PC-9 (cell line): ENCODE measurements around the gene DPYSL3.

Source experiments
- CTCF ChIP-seq: fragments of 200-600 bp; sonication (generic); conservative IDR thresholded peaks from 2 replicates; pipeline ENCODE4 v1.6.1; 2017; ENCODE audit warnings: mixed run types, antibody characterized with exemption, mild to moderate bottlenecking, moderate library complexity
- EZH2 ChIP-seq: fragments of 200-600 bp; sonication (generic); IDR thresholded peaks from 2 replicates; pipeline ENCODE4 v1.8.0; 2017; ENCODE audit warnings: antibody characterized with exemption, low read depth

GRCh38 chr5:147455822-147456450, 53.9 kb downstream of the DPYSL3 start:
- TF ChIP-seq EZH2: no peak
- no peak for TF ChIP-seq CTCF
